Measurements from ENCODE around the gene FBF1.

GRCh38 chr17:75875182-75875939, 65.5 kb downstream of the FBF1 start:
- TF ChIP-seq CTCF (conservative IDR thresholded peaks at IDR 0.05 in 1 of 2, IDR thresholded peaks at IDR 0.05 in 1 of 2; ENCODE audit: extremely low read depth in 1 of 2, insufficient read depth in 1 of 2, low read depth in 1 of 2, low read length in 2 of 2) (no peak), EZH2 (IDR thresholded peaks at IDR 0.05; ENCODE audit: borderline replicate concordance, low read length) (no peak)
